Fibroblast of the aortic adventitia (primary cell): ENCODE measurements around the gene SBF2. TPM values are rescaled to one million over a fixed set of nuclear protein-coding genes. Genes with fewer than 3 reads are reported as not detected.

Experiments
- DNase-seq: peaks from one replicate; pipeline ENCODE4 v3.0.0-alpha.2; 2010; ENCODE audit warnings: low read depth
- H3K4me3 ChIP-seq: 2 replicates; pipeline ENCODE4 v1.5.1; 2011; ENCODE audit warnings: low read depth, mild to moderate bottlenecking, control low read depth, low read length, moderate library complexity
- CTCF ChIP-seq: IDR thresholded peaks from 2 replicates; pipeline ENCODE4 v1.5.1; 2011; ENCODE audit warnings: mild to moderate bottlenecking, low read length, control low read depth, inconsistent platforms; ENCODE audit not compliant: insufficient read depth
- total RNA-seq: library from RNA; depleted of rRNA; stranded (reverse); fragments of >200 nt; gene quantifications from 2 replicates; pipeline ENCODE4 v1.2.3, GENCODE V29; 2012; ENCODE audit warnings: low replicate concordance

SBF2 gene
- total RNA-seq, 1 donor, result 65.3 TPM

GRCh38 chr11:10322830-10323792, 29.1 kb upstream of the SBF2 start:
- peak; percentile 33 for TF ChIP-seq CTCF
- peak; percentile 94 for DNase-seq
- H3K4me3 ChIP-seq, result no peak overlapping the region

GRCh38 chr11:10322401-10322800, 28.4 kb upstream of the SBF2 start:
- DNase-seq, result peak; percentile 59
- no peak for TF ChIP-seq CTCF
- no peak overlapping the region for H3K4me3 ChIP-seq

GRCh38 chr11:10320736-10321465, 26.9 kb upstream of the SBF2 start:
- DNase-seq, result no peak
- H3K4me3 ChIP-seq, result no peak overlapping the region
- TF ChIP-seq CTCF, result no peak

GRCh38 chr11:10319702-10320558, 25.9 kb upstream of the SBF2 start:
- no peak for TF ChIP-seq CTCF
- no peak overlapping the region for H3K4me3 ChIP-seq
- no peak for DNase-seq

- DNase-seq, result no peak
- no peak for TF ChIP-seq CTCF
Measured at GRCh38 chr11:10318527-10318802, 24.4 kb upstream of the SBF2 start.

GRCh38 chr11:10317776-10318526, 23.9 kb upstream of the SBF2 start:
- no peak for TF ChIP-seq CTCF
- DNase-seq, result no peak
- no peak overlapping the region for H3K4me3 ChIP-seq

More at GRCh38 chr11:10318527-10318802, 24.4 kb upstream of the SBF2 start:
- no peak overlapping the region for H3K4me3 ChIP-seq
